HG03342 (cell line): ENCODE measurements around the gene PRKCB.

Source experiments
- ATAC-seq: cut with Tn5 transposase; IDR thresholded peaks from one replicate; pipeline ENCODE4 v1.9.1; 2021; ENCODE audit warnings: mild to moderate bottlenecking, moderate library complexity; ENCODE audit not compliant: unreplicated experiment

Gene PRKCB

GRCh38 chr16:24036038-24036543 lies 200.3 kb downstream of the PRKCB start:
- no peak for ATAC-seq

DNA sequence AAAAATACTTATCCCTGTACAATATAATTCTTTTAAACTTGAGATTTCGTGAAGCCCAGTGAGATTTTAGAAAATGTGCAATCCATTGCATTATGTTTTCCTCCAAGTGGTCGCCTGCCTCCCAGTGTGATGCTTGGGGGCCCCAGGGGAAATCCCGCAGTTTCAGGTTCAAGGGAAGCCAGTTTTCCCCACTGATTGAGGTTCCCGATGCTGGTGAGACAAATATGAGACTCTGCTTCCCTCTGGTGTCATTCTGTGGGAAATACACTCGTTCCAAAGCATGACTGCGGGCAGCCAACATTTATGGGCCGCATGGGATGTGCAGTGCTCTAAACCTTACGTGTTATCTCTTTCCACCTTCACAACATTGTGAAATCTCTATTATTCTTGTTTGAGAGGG lies 200.8 kb downstream of the PRKCB start:
- no peak for ATAC-seq

GRCh38 chr16:24037335-24037734 lies 201.6 kb downstream of the PRKCB start:
- ATAC-seq = no peak

- peak; percentile 71 for ATAC-seq
Observed at GRCh38 chr16:24041834-24042631, 206.2 kb downstream of the PRKCB start.

DNA sequence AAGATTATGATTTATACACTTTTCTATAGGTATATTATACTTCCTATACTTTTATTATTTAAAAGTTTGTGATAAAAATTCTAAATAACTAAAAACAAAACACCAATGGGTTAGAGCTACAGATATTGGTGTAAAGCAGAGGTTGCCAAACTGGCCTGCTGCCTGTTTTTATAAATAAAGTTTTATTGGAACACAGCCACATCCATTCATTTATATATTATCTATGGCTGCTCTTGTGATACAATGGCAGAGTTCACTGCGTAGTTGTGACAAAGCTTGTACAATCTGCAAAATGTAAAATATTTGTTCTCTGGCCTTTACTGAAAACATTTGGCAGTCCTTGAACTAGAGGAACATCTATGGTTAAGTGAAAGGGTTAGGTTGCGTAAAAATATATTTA lies 208.7 kb downstream of the PRKCB start:
- ATAC-seq = no peak

- ATAC-seq = no peak
Observed at GRCh38 chr16:24045641-24046040, 209.9 kb downstream of the PRKCB start.

DNA sequence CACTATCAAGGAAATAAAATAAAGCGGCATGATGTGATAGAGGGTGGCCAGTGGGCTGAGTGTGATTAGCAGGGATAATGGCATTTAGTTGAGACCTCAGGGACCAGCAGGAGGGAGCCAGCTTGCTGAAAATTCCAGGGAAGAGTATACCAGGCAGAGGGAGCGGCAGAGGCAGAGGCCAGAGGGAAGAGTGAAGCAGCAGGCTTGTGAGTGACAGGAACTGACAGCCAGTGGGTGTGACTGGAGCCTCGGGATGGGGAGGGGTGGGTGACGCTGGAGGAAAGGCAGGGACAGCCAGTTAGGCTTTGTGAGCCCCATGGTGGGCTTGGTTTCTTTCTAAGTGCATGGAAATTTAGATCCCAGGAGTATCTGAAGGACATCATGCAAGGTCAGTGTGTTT lies 210.7 kb downstream of the PRKCB start:
- no peak for ATAC-seq

- no peak for ATAC-seq
Observed at GRCh38 chr16:24049113-24049512, 213.3 kb downstream of the PRKCB start.

GRCh38 chr16:24051125-24051524 lies 215.3 kb downstream of the PRKCB start:
- no peak for ATAC-seq

DNA sequence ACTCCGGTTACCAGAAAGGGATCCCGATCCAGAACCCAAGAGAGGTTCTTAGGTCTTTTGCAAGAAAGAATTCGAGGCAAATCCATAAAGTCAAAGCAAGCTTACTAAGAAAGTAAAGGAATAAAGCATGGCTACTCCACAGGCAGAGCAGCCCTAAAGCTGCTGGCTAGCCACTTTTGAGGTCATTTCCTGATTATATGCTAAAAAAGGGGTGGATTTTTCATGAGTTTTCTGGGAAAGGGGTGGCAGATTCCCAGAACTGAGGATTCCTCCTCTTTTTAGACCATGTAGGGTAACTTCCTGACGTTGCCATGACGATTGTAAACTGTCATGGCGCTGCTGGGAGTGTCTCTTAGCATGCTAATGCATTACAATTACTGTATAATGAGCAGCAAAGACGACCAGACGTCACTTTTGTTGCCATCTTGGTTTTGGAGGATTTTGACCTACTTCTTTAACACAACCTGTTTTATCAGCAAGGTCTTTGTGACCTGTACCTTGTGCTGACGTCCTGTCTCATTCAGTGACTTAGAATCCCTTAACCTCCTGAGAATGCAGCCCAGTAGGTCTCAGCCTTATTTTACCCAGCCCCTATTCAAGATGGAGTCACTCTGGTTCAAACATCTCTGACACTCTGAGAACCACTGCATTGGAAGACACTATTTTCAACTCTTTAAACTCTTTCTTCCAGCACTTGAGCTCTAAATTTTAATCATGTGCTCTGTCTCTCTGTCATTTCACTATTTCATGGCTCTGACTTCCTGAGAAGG lies 216.7 kb downstream of the PRKCB start:
- ATAC-seq = no peak

DNA sequence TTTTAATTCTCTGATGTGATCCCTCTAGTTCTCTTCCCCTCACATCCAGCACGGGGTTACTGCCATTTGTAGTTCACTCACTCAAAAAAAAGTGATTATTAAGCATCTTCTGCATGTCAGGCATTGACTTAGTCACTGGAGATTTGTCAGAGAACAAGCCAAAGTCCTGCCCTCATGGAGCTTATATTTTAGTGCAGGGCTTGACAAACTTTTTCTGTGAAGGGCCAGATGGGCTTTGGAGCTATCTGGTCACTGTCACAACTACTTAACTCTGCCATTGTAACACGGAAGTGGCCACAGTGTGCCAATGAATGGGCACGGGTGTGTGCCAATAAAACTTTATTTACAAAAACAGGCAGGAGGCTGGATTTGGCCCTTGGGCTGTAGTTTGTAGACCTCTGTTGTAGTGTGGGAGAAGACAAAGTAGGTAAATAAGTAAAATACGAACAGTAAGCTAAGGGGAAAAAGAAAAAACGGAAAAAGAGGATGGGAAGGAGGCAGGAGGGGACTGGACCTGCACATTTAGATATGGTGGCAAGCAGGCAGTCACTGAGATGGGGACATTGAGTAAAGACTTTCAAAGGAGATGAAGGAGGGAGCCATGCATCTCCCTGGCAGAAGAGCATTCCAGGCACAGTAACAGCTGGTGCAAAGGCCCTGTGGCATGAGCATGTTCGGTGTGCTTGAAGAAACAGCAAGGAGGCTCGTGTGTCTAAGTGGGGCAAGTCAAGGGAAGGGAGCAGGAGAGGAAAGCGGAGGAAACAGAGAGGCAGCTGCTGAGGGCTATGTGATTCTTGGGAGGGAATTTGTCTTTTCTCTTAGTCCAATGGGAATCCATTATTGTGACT lies 217.5 kb downstream of the PRKCB start:
- no peak for ATAC-seq

DNA sequence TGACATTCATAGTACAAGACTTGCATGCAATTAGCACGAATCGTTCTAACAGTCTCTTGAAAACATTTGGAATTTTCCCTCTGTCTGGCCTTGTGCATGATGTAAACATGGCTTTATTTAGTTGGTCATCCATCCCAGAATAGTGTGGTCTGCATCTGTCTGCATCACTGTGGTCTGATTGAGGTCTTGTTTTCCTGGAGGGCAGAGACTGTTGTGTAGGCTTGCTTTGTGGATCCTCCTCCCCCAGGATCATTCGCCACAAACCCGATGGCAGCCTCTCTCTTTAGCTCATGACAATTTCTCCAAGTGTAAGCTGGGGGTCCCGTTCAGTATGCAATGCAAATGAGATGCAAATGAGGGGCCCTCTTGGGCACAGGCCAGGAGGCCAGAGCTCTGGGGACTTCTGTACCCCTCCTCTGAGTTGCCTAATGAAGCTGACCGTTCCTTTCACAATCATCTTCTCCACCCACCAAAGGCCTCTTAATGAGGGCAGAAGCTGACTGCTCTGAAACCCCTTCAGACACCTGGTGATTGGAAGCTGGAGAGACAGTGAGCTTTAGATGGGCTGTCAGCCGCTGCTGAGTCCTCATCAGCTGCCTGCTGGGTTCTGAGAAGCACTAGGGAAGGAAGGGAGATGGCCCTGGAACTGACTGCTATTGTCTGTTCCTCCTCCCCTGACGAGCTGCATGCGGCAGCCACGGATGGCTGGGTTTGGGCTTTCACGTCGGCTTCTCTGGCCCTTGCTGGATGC lies 219.1 kb downstream of the PRKCB start:
- no peak for ATAC-seq

DNA sequence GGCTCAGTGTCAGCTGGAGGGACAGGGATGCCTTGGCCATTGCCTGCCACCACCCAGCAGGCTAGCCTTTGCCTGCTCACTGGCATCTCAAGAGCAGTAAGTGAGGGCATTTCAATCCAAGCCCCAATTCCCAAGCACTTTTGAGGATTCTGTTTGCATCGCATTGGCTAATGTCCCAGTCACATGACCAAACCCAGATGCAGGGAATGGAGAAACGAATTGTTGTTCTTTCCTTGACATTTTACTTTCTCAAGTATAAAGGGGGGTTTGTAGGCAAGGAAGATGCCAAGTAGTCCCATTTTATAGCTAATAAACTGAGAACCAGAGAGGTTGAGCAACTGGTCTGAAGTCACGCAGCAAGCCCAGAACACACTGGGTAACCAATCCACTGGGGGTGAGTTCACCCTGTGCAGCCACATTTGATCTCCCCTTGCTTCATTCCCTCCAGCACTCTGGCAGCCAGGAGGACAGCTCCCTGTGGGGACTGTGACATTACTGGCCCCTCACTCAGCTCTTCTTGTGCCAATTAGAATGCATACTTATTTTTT lies 226.6 kb downstream of the PRKCB start:
- no peak for ATAC-seq

DNA sequence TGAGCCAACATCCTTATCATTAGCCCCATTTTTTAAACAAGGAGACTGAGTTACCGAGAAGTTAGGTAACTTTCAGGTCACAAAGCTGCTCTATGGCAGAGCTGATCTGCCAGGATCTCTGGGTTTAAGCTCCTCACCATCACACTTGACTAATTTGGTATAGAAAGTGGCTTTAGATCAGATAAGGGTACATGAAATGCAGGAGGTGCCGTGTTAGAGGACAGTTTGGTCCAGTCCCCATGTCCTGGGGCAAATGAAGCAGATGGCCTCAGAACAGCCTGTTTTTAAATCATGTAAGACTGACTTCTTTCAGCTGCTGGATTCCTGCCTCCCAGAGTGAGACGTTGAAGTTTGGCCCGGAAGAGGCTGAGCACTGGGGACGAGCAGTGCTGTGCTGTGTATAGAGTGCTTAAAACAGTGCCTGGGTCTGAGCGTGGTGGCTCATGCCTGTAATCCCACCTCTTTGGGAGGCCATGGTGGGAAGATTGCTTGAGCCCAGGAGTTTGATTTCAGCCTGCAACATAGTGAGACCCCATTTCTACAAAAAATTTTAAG lies 233.3 kb downstream of the PRKCB start:
- ATAC-seq = no peak

GRCh38 chr16:24070851-24071250 lies 235.1 kb downstream of the PRKCB start:
- ATAC-seq = no peak

GRCh38 chr16:24071666-24072360 lies 236.0 kb downstream of the PRKCB start:
- ATAC-seq = no peak

GRCh38 chr16:24073321-24073720 lies 237.5 kb downstream of the PRKCB start:
- ATAC-seq = no peak

GRCh38 chr16:24074574-24074973 lies 238.8 kb downstream of the PRKCB start:
- ATAC-seq = no peak

- ATAC-seq = no peak
Observed at GRCh38 chr16:24075302-24075701, 239.5 kb downstream of the PRKCB start.
